NCI-H510A (cell line): ENCODE measurements around the gene MYH6.
"Not testable (repeated sequence)": the region's sequence is repeated elsewhere in the genome, so short reads cannot be mapped to it uniquely, and the experiment has no call there.

Source experiments
- DNase-seq: peaks from one replicate; lab custom pipeline; 2025; lab: John Stamatoyannopoulos, UW

Gene MYH6

DNA sequence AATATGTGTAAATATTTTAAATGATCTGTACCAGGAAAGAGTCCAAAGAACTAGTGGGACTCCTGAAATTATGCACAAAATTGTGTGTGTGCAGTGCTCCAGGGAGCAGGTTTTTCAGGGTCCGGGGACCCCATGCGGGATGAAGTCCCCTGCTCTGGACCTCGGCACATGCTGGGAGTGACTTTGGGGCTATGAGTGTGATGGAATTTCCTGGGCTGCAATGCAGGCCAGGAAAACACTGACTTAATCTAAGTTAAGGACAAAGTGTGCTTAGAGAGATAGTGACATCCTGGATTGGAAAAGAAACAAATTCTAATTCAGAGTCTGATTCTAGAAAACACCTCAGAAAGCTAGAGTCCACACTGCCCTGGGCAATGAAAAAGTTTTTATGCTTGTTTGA is 6.2 kb upstream of the MYH6 start:
- DNase-seq, result no peak

DNA sequence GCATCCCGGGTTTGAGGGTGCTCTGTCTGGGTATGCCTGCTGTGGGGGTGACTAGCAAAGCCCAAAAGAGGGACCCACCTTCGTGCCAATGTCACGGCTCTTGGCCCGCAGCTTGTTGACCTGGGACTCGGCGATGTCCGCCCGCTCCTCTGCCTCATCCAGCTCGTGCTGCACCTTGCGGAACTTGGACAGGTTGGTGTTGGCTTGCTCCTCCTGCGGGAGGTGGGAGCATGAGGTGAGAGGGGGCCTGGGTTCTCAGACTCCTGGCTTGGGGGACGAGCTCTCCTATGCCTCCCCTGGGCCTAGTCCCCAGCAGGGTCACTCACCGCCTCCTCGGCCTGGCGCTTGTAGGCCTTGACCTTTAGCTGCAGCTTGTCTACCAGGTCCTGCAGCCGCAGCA is 5.6 kb upstream of the MYH6 start:
- DNase-seq, result no peak

GRCh38 chr14:23411563-23412525 is 3.8 kb upstream of the MYH6 start:
- DNase-seq, result no peak

- no peak for DNase-seq
These were observed 2.0 kb upstream of the MYH6 start for GRCh38 chr14:23409966-23410635.

GRCh38 chr14:23409475-23409874 is 1.4 kb upstream of the MYH6 start:
- DNase-seq, result no peak

DNA sequence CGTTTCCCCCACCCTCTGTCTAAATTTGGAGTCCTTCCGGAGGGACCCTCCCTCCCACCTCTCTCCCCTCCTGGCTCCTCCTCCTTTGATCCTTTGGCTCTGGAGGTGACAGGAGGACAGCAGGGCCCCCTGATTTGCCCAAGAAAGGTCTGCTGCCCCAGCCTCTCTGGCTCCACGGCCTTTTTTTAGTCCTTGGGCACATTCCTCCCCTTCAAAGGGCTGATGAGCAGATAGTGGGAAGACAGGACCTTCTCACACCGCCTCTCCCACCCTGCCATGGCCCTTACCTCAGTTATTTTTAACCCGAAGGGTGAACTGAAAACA is 196 bp upstream of the MYH6 start:
- DNase-seq, result no peak

DNA sequence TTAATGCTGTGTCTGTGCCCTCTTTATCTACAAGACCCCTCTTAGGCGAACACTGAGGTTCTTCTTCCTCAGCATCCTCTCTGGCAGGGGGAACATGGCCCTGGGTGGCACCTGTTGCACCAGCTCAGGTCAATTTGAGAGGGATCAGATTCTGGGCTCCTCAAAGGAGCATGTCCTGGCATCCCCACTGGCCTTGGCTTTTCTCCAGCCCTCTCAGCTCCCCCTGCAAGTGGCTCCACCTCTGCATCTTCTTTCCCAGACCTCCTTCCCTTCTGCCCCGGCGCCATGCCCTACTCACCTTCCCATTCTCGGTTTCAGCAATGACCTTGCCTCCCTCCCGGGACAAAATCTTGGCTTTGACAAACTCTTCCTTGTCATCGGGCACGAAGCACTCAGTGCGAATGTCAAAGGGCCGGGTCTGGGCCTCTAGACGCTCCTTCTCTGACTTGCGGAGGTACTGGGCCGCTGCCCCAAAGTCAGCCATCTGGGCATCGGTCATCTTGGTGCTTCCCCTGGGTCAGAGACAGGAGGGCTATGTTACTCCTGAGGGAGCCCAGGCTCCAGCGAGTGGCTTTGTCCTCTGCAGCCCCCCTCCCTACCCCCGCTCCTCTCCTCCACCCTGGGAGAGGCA is 1.2 kb downstream of the MYH6 start:
- no peak for DNase-seq

GRCh38 chr14:23406244-23406643 is 1.8 kb downstream of the MYH6 start:
- no peak for DNase-seq

DNA sequence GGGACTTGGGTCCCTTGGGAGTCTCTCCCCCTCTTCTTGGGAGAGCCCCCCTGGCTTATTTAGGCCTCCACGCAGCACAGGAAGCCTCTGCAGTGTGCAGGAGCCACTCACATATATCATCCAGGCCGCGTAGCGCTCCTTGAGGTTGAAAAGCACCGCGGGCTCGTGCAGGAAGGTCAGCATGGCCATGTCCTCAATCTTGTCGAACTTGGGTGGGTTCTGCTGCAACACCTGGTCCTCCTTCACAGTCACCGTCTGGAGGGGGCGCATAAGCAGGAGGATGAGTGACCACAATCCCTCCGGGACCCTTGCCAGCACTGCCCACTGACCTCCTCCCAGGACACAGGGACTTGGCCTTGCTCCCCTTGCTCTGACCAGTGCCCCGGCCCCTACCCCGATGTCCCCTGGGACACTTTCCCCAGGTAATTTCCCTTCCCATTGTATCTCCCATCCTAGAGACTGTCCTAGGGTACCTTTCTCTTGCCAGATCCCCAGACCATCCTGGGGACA is 2.5 kb downstream of the MYH6 start:
- DNase-seq, result no peak

GRCh38 chr14:23405096-23405495 is 3.0 kb downstream of the MYH6 start:
- no peak for DNase-seq

GRCh38 chr14:23404331-23404900 is 3.7 kb downstream of the MYH6 start:
- no peak for DNase-seq

- no peak for DNase-seq
These were observed 4.2 kb downstream of the MYH6 start for GRCh38 chr14:23403908-23404307.

DNA sequence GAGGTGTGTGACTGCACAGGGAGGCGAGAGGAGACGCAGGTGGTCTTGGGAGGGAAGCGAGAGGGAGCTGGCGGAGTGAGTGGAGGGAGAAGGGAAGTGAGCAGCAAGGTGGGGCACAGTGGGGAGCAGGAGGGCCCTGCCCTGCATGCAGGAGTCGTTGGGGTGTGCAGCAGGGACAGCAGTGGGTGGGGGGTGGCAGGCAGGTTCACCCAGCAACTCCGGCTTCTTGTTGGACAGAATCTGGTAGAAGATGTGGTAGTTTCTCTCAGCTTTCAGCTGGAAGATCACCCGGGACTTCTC is 5.0 kb downstream of the MYH6 start:
- DNase-seq, result no peak

DNA sequence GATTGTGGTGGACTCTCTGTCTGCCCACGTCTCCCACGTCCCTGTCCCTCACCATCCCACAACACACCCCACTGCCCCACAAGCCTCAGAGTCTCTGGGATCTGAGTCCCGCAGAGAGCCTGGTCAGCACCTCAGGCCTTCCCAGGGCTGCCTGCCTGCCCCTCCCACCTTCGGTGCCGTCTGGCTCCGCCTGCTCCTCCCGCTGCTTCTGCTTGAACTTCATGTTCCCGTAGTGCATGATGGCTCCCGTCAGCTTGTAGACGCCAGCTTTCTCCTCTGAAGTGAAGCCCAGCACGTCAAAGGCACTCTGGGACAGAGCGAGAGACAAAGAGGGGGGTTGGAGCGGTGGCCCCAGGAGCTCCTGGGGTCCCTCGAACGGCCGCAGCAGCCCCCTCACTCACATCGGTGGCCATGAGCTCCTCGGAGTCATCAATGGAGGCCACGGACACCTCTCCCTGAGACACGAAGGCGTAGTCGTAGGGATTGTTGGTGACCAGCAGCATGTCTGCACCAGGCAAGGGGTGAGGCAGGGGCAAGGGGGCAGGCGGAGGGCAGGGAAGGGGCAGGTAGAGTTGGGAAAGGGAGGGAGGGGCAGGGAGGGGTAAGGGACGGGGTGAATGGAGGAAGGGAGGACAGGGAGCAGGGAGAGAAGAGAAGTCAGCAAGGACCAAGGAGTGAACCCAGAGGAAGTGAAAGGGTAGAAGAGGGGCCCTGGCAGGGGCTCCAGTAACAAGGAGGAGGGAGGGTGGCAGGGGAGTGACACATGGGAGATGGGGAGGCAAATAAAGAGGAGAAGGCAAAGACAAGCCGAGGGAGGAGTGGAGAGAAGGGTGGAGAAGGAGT is 5.6 kb downstream of the MYH6 start:
- DNase-seq, result no peak

- DNase-seq, result no peak
These were observed 6.8 kb downstream of the MYH6 start for GRCh38 chr14:23401291-23401690.

GRCh38 chr14:23400496-23401149 is 7.5 kb downstream of the MYH6 start:
- DNase-seq, result not testable (repeated sequence)

- no peak for DNase-seq
These were observed 8.5 kb downstream of the MYH6 start for GRCh38 chr14:23399591-23399990.

- no peak for DNase-seq
These were observed 8.9 kb downstream of the MYH6 start for GRCh38 chr14:23399136-23399535.

- peak; percentile 62 for DNase-seq
These were observed 9.7 kb downstream of the MYH6 start for GRCh38 chr14:23398348-23398747.

- no peak for DNase-seq
These were observed 11.2 kb downstream of the MYH6 start for GRCh38 chr14:23396781-23397407.

DNA sequence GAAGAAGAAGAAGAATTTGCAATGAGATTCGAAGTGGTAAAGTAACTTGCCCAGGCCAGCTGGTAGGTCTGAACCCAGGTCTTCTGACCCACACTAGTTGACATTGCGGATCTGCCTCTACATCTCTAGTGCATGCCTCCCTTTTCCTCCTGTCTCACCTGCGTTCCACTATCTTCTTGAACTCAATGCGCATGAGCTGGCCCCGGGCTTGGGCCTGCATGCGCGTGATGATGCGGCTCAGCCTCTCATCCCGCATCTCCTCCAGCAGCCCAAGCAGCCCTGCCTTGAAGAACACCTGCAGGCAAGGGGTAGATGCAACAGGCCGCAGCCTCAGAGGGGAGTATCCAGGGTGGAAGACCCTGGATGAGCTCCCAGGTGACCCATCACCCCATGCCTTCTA is 11.9 kb downstream of the MYH6 start:
- no peak for DNase-seq
